ENCODE results near the gene RIN3. TPM values are rescaled to one million over a fixed set of nuclear protein-coding genes. Genes with fewer than 3 reads are reported as not detected.
A peak's percentile ranks its signal among the peaks of the same experiment; 100 is the strongest.

Gene RIN3
- total and polyA plus RNA-seq, 2 of the 4 experiments (the other 2 are of a cell fraction): 2.5 to 11.1 TPM

DNA sequence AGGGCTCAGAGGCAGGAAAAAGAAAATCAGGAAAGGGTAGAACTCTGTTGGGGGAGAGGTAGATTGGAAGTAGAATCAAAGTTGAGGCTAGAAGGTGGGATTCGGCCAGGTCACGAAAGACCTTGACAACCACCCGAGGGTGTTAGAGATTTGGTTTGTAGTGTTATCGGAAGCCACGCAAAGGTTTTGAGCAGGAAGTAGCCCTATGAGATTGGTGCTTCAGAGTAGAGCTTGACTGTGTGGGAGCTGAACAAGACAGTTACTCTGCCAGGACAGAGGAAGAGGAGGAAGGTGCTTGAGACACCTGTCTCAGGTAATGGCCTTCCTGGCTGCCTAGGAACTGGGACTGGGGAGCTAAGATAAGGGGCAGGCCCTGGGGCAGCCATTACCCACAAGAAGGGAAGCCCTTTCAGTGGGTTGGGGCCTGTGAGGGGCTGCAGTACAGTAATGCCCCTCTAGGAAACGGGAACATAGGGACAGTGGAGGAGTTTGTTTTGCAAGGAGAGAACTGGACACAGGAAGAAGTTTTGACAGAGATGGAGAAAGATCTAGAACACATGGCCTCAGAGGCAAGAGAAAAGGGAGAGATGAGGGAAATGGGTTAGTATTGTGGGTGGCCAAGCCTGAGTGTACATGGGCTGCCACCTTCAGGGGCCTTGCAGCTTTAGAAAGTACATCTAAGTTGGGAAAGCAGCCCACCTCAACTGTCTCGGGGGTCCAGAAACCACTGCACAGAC is 73.5 kb downstream of the RIN3 start:
- no TSS peak for BruUV-seq (replicated peaks)
- peak overlapping the region; percentile 71 for H3K14ac ChIP-seq (replicated peaks; ENCODE audit: low read depth, low read length)
- POLR2A ChIA-PET (ENCODE audit: unreplicated experiment): no interaction called here
- intact Hi-C loops (cut with micrococcal nuclease) (loop anchor here (2.0 to 5.0 kb wide), 3 partner anchors 38 to 200 kb away; no protein-coding TSS in a partner anchor), dilution Hi-C loops (cut with HindIII; ENCODE audit: low sequenced_read_pairs, unreplicated experiment) (no loop called here), in situ Hi-C loops (cut with MboI; ENCODE audit: low sequenced_read_pairs) (no loop called here)
- DNase-seq (no peak), ATAC-seq (ENCODE audit: low read depth) (no peak)
- H3K4me3 ChIP-seq (ENCODE audit: insufficient read depth, low read depth, low read length): no peak overlapping the region
- H4K20me1 ChIP-seq (ENCODE audit: insufficient read depth, low read length): peaks cover 5% of the 10 kb centered on the region
- H2BK20ac ChIP-seq (ENCODE audit: low read depth, low read length): peak overlapping the region; percentile 92
- H3K36me3 ChIP-seq (ENCODE audit: control insufficient read depth, insufficient read depth, low read length): peaks cover 11% of the 10 kb centered on the region; the same call in 1 of the 2 replicates
- H4K8ac ChIP-seq (ENCODE audit: low read depth in 2 of 2, low read length in 2 of 2): peak overlapping the region; percentile 26 to 71; a peak in 3 of 4 replicates
- H2AK9ac ChIP-seq (replicated peaks; ENCODE audit: low read depth, low read length, poor library complexity): peak overlapping the region; percentile 18
- no peaks in the 10 kb centered on the region for H3K27me3 ChIP-seq (ENCODE audit: control insufficient read depth, insufficient read depth, low read length)
- H3K9ac ChIP-seq (ENCODE audit: low read depth, low read length): no peak overlapping the region; the same call in 1 of the 2 replicates
- H3K9me3 ChIP-seq (ENCODE audit: control insufficient read depth, insufficient read depth, low read length): no peaks in the 10 kb centered on the region
- H2AK5ac ChIP-seq (ENCODE audit: low read depth, low read length): peak overlapping the region; percentile 73
- H4K5ac ChIP-seq (ENCODE audit: low read depth, low read length): peak overlapping the region; percentile 77
- peak overlapping the region; percentile 2; the same call in 1 of the 2 replicates for H3K56ac ChIP-seq (ENCODE audit: extremely low read depth, insufficient read depth, low read length)
- H4K91ac ChIP-seq (ENCODE audit: insufficient read depth, low read depth, low read length): peak overlapping the region; percentile 48
- 100% methylated on average over 5 of the region's 7 CpGs; no CpG with 5 or more reads in 1 of the 2 experiments for whole genome bisulfite sequencing, 2 experiments (ENCODE audit: extremely low coverage in 2 of 2, insufficient read length in 1 of 2)
- H3K79me1 ChIP-seq (ENCODE audit: low read depth in 1 of 2, low read length in 2 of 2): peaks cover 11 to 48% of the 10 kb centered on the region in 2 experiments
- H3K27ac ChIP-seq (ENCODE audit: insufficient read depth, low read length): peak overlapping the region; percentile 65
- peak overlapping the region; percentile 82 for H2BK120ac ChIP-seq (ENCODE audit: low read depth, low read length)
- peak overlapping the region; percentile 73 for H2BK5ac ChIP-seq (ENCODE audit: low read depth, low read length, poor library complexity, severe bottlenecking)
- H2BK15ac ChIP-seq (ENCODE audit: low read depth, low read length): peak overlapping the region; percentile 57; the same call in 2 of the 3 replicates
- peak overlapping the region; percentile 83 for H3K18ac ChIP-seq (ENCODE audit: low read depth, low read length)
- H3K4ac ChIP-seq (ENCODE audit: low read depth, low read length): peak overlapping the region; percentile 56
- peak overlapping the region; percentile 78; the same call in 1 of the 2 replicates for H3K23ac ChIP-seq (ENCODE audit: low read depth, low read length)
- H3K9me1 ChIP-seq (ENCODE audit: insufficient read depth, low read length): peaks cover 37% of the 10 kb centered on the region
- H3K4me1 ChIP-seq (ENCODE audit: control insufficient read depth, insufficient read depth, low read length): peaks cover 29% of the 10 kb centered on the region
- no peak overlapping the region for H3K4me2 ChIP-seq (ENCODE audit: low read depth, low read length)
- CTCF ChIA-PET: interaction anchor here (2.4 kb wide), 1 partner anchor 83 kb away, joined by 5 read pairs; no protein-coding TSS in a partner anchor
- no peak for TF ChIP-seq RAD21 (IDR thresholded peaks at IDR 0.05; ENCODE audit: low read length)
- TF ChIP-seq, protein P1, sequence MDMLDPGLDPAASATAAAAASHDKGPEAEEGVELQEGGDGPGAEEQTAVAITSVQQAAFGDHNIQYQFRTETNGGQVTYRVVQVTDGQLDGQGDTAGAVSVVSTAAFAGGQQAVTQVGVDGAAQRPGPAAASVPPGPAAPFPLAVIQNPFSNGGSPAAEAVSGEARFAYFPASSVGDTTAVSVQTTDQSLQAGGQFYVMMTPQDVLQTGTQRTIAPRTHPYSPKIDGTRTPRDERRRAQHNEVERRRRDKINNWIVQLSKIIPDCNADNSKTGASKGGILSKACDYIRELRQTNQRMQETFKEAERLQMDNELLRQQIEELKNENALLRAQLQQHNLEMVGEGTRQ (IDR thresholded peaks at IDR 0.05; ENCODE audit: low read depth, low read length): no peak
- H2AFZ ChIP-seq (replicated peaks; ENCODE audit: low read length, poor library complexity): no peak overlapping the region
